ENCODE results near the gene PHF23.
A peak's percentile ranks its signal among the peaks of the same experiment; 100 is the strongest.

PHF23 gene

DNA sequence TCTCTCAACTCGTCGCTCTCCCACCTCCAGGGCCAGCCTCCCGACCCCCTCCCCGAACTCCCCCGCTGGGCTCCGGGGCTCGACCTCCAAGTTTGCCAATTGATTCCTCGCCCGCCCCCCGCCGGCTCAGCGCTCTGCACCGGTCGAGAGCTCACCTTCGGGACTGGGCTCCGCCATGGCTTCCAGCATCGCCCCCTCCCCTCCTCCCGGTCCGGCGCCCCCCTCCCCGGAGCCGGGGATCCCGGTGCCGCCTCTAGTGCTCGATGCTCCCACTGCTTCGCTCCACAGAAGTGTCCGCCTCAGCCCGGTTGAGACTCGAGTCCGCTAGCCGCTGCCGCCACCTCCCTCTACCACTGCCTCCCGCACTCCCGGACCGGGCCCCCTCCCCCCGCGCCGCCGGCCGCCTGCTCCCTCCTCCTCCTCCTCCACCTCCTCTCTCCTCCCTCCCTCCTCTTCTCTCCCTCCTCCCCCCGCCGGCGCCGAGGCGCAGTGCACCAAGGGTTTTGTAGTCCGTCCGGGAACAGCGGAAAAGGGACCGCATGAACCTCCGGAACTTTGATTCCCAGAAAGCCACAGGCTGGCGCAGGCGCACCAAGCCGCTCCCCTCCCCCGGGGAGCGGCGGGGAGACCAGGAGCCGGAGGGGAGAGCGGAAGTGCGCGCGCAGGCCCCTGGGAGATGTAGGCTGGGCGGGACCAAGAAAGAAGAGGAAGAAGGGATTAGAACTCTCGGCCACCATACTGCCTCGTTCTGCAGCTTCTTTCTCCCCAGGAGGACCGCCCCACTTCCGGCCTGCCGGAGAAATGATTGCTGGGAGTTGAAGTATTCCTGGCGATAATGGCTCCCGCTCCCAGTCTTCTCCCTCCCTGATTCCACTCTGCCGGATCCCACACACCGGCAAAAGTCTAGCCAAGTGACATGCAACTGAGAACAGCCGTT is at the start of gene PHF23:
Gene PHF23 (minus strand): TSS at position 367 of the 937 bp plus-strand sequence. CDS start 178 bp downstream, at position 189.
- DNase-seq (ENCODE audit: low spot score) = peak; percentile 100

DNA sequence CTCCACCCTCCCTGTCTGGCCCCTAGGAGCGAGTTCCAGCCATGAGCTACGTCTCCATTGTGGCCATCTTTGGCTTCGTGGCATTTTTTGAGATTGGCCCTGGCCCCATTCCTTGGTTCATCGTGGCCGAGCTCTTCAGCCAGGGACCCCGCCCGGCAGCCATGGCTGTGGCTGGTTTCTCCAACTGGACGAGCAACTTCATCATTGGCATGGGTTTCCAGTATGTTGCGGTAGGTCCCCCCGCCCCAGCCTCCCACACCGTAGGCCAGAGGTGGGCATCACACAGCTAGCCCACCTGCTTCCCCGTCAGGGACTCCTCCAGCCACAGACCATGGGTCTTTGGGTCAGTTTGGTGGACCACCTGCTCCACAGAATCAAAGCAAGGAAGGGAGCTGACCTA is 46.4 kb upstream of the PHF23 start:
- DNase-seq (ENCODE audit: low spot score) = no peak

DNA sequence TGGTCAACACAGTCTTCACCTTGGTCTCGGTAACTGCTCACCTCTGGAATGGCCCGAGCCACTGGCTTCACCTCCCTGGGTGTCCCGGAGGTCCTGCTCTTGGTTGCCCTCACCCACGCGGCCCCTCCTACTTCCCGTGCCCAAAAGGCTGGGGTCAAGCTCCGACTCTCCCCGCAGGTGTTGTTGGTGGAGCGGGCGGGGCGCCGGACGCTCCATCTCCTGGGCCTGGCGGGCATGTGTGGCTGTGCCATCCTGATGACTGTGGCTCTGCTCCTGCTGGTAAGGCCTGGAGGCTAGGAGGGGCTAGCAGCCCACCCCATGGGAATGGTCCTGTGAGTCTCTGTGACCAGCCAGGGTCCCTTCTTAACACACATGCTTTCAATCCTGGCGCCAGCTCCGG is 45.7 kb upstream of the PHF23 start:
- no peak for DNase-seq (ENCODE audit: low spot score)

DNA sequence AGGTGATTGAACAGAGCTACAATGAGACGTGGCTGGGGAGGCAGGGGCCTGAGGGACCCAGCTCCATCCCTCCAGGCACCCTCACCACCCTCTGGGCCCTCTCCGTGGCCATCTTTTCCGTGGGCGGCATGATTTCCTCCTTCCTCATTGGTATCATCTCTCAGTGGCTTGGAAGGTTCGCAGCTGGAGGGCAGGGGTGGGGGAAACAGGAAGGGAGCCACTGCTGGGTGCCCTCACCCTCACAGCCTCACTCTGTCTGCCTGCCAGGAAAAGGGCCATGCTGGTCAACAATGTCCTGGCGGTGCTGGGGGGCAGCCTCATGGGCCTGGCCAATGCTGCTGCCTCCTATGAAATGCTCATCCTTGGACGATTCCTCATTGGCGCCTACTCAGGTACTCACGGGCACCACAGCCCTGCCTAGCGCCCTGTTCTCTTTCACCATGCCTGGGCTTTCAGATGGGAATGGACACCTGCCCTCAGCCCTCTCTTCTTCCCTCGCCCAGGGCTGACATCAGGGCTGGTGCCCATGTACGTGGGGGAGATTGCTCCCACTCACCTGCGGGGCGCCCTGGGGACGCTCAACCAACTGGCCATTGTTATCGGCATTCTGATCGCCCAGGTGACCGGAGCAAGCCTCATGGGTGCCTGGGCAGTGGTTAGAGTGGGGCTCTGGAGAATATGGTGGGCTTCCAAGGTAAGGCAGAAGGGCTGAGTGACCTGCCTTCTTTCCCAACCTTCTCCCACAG is 44.4 kb upstream of the PHF23 start:
- DNase-seq (ENCODE audit: low spot score) = no peak

DNA sequence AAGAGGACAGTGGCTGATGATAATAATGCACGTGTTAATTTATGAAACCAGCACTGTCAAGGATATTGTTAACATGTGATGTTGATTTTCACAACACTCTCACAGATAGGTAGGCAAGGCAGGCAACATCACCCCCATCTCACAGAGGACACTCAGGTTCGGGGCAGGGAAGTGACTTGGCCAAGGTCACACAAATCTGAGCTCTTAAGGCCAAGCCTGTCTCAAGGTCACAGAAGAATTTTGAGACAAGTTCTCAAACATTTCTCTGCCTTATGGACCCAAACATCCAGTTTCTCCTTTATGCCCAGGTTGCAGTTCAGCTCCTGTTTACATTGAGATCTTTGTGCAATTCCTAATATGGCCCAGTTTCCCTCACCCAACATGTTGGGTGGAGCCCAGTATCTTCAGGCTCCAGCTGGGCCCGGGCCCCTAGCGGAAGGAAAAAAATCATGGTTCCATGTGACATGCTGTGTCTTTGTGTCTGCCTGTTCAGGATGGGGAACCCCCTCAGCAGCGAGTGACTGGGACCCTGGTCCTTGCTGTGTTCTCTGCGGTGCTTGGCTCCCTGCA is 43.6 kb upstream of the PHF23 start:
- no peak for DNase-seq (ENCODE audit: low spot score)

DNA sequence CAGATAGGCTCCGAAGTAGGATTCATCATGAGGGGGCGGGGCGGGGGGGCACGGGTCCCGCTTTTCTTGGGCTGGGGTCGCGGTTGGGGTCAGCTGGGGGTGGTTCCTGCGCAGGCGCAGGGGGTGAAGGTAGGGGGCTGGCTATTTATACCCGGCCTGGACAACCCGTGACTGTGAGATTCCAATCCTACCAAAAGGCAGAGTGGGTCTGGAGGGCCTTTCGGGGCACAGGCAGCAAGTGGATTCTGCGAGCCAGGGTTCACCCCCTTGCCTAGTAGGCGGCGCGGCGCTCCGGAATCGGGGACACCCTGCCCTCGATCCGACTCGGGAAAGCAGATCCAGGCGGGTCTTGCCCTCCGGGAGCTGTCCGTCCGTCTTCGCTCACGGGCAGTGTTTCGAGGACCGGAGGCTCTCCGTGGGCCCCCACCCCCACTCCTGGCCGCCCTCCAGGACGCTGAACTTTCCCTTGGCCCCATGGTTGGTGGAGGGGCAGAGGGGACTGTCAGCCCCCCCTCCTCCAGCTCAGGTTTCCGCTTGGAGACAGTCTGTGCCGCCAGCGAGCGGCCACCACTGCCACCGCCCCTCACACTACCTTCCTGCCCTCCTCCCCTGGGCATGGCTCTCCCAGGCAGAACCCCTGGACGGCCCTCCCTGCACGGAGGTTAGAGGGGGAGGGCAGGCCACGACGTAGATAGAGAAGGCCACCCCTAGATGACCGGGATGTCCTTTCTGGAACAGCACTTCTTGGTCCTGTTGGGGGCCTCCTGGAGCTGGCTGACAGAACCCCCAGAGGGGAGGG is 42.9 kb upstream of the PHF23 start:
- DNase-seq (ENCODE audit: low spot score) = no peak

DNA sequence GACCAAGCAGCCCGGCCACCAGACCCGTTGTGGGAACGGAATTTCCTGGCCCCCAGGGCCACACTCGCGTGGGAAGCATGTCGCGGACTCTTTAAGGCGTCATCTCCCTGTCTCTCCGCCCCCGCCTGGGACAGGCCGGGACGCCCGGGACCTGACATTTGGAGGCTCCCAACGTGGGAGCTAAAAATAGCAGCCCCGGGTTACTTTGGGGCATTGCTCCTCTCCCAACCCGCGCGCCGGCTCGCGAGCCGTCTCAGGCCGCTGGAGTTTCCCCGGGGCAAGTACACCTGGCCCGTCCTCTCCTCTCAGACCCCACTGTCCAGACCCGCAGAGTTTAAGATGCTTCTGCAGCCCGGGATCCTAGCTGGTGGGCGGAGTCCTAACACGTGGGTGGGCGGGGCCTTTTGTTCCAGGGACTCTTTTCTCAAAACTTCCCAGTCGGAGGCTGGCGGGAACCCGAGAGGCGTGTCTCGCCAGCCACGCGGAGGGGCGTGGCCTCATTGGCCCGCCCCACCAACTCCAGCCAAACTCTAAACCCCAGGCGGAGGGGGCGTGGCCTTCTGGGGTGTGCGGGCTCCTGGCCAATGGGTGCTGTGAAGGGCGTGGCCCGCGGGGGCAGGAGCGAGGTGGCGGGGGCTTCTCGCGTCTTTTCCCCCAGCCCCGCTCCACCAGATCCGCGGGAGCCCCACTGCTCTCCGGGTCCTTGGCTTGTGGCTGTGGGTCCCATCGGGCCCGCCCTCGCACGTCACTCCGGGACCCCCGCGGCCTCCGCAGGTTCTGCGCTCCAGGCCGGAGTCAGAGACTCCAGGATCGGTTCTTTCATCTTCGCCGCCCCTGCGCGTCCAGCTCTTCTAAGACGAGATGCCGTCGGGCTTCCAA is 42.1 kb upstream of the PHF23 start, which contains the start of gene SLC2A4:
Gene SLC2A4 (plus strand): TSS at position 645 of the 879 bp plus-strand sequence. CDS start 217 bp downstream, at position 862.
- peak; percentile 99 for DNase-seq (ENCODE audit: low spot score)

DNA sequence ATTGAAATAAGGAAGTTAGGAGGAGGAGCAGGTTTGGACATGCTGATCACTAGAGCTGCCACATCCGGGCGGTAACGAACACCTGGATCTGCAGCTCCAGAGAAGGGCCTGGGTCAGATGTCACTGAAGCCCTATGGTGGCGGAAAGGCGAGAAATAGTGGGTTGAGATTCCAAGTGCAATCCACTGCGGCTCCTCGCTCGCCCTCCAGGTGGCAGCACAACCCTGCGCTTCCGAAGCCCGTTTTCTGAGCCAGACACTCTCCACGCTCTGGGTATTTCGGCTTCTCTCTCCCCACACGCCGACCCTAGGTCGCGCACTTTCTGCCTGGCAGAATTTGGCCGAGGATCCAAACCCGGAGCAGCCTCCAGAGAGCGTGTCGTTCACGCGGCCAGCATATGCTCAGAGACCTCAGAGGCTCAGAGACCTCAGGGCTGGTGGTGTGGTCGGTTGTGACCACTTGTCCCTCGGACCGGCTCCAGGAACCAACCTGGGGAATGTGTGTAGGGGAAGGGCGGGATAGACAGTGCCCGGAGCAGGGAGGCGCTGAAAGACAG is 41.3 kb upstream of the PHF23 start:
- DNase-seq (ENCODE audit: low spot score) = peak; percentile 92

DNA sequence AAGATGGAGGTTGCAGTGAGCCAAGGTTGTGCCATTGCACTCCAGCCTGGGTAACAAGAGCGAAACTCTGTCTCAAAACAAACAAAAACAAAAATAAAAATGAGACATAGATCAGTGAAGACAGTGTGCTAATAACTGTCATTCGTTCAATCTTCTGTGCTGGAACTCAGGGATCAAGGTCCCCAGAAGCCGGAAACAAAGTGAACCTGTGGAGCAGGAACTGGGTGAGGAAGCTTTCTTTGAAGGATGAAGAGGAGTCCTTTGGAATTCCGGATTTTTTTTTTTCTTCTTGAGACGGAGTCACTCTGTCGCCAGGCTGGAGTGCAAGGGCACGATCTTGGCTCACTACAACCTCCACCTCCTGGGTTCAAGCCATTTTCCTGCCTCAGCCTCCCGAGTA is 40.2 kb upstream of the PHF23 start:
- no peak for DNase-seq (ENCODE audit: low spot score)

DNA sequence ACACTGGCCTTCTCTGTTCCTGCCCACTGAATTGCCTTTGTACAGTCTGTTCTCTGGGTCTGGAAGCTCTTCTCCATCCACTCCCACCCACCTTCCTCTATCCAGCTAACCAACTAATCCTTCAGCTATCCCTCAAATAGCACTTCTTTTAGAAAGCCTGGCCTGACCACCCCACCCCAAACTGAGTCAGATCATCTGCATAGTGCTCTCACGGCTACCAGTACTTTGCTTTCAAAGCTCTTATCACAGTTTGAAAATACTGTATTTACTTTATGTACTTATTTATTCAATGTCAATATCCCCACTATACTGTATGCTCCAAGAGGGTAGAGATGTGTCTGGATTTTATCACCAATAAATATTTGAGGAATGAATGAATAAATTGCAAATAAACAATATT is 27.5 kb upstream of the PHF23 start:
- no peak for DNase-seq (ENCODE audit: low spot score)

DNA sequence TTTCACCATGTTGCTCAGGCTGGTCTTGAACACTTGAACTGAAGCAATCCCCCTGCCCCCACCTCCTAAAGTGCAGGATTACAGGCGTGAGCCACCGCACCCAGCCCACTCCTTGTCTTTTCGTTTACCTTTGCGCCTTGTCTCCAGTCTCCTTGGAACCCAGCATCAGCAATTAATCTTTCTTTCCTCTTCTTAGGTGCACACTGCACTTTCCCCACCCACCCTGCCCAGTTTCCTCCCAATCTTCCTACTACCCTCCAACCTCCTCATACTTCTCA is 24.5 kb upstream of the PHF23 start:
- DNase-seq (ENCODE audit: low spot score) = no peak

DNA sequence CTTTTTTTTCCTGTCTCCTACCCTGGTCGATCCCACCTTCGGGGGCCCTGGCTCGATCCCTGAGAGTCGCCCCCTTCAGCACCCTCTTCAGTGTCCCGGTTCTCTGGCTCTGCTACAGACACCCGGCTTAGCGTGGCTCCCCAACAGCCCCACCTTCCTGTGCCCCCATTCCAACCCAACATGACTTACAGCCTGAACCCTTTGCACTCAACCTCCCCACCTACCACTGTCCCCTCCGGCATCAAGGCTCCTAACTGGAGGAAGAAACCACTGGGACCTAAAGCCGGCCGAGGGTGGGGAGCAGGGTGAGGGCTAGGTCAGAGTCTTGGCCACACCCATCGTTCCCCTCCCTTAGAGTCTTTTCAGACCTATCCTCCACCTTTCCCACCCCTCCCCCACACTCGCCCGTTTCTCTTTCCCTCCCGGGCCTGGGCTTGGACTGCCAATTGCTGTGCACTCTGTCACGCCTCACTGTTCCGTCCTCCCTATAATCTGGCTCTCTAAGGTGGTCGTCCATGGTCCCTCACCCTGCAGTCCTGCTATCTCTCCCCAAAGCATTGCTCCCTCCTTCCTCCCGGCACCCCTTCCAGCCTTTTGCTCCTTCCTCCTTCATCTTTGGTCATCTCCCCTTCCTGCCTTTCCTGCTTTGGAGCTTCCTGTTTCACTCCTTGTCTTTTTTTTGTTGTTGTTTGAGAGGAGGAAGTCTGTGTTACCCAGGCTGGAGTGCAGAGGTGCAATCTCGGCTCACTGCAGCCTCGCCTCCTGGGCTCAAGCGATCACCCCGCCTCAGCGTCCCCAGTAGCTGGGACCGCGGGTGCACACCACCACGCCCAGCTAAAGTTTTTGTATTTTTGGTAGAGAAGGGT is 23.9 kb upstream of the PHF23 start:
- no peak for DNase-seq (ENCODE audit: low spot score)

DNA sequence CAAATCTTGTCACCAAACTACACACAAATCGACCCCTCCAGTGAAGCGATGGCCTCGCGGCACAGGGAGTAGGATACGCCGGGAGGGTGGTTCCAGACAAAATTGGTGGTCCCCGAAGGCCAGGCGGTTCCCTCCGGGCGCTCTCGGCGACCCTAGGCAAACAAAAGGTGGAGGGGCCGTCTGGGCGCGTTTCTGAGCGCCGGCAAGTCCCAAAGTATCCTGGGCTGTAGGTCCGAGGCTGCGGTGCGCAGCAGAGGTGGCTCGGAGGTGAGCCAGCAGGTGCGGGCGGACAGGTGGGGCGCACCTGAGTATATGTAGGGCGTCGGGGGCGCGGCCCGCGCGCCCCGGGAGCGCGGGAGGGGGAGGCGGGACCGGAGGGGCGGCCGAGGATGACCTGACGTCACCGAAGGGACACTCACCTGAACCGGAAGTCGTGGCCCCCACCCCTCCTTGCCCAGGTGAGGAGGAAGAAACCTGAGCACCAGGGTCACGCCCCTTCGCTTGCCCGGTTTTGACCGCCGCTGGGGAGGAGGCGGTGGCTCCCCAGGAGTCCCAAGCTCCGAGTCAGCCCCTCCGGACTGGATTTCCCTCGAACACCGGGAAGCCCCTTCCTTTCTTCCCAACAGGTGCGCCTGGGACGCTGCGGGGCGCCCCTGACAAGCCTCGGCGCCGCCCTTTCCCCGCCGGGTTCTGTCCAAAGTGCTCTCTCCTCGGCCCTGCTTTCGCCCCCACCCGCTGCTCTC is 23.1 kb upstream of the PHF23 start, which contains the start of gene CLDN7:
Gene CLDN7 (minus strand): TSS at position 287 of the 743 bp plus-strand sequence. CDS start 435 bp downstream, outside the sequence.
- peak; percentile 73 for DNase-seq (ENCODE audit: low spot score)

DNA sequence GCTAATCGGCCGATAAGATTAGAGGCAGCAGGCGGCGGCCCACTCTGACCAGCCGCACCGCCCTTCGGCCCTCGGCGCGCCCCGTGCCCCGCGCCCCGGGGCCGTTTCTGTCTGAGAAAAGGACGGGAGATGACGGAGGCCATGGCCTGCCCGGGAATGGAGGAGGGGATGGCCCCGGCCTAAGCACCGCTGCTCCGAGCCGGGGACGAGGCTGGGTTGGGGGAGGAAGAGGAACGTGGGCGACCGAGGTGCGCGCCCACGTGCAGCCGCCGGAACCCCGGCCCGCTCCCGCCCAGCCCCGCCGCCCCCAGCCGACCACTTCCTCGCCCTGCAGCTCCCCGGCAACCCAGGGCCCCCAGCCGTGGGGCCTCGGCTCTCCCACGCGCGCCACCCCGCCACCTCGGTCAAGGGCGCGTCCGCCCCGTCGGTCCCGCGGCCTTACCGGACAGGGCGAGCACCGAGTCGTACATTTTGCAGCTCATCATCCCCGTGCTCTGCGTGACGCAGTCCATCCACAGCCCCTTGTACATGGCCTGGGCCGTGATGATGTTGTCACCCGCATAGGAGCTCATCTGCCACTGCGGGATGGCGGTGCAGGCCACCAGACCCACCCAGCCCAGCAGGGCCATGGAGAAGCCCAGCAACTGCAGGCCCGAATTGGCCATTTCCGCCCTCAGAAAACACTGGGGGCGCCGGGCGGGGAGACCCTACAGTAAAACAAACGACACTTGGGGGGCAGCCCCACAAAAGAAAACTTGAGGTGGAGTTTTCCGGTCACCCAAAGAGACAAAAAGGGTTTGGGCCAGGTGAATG is 22.3 kb upstream of the PHF23 start:
- DNase-seq (ENCODE audit: low spot score) = peak; percentile 55

DNA sequence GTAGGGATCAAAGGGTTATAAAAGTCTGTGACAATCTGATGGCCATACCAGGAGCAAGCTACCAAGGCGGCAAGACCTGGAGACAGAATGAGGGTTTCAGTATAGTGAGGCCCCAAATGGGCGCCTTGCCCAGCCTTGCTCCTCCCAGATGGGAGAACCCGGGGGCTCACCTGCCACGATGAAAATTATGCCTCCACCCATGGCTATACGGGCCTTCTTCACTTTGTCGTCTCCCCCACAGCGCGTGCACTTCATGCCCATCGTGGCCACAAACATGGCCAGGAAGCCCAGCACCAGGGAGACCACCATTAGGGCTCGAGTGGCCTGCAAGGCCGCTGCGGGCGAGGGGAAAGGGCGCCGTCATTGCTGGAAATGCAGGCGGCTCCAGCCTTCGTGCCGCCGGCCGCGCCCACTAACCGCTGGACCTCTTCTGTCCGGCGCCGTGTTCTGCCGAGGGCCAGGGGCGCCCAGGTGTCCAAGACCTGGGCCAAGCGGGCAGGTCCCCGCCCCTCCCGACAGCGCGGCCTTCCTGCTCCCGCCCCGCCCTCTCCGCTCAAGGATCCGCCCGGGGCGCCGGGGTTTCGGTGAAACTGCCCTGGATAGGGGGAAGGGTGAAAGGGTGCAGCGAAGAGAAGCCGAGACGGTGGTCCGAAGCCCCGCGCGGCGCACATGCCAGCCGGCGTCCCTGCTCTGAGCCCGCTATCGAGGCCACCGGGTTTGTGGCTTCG is 21.6 kb upstream of the PHF23 start:
- peak; percentile 82 for DNase-seq (ENCODE audit: low spot score)

DNA sequence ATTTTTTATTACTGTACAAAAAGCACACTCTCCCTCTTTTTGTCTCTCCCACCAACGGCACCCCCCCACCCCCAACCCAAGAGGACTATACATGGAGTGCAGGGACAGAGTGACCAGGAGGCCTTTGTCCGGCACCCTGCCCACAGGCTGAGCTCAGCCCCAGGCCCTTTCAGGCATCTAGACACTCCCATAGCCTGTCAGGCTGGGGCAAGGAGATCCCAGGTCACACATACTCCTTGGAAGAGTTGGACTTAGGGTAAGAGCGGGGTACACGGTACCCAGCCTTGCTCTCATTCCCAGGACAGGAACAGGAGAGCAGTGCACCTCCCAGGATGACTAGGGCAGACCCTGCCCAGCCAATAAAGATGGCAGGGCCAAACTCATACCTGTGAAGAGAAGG is 20.9 kb upstream of the PHF23 start:
- no peak for DNase-seq (ENCODE audit: low spot score)

DNA sequence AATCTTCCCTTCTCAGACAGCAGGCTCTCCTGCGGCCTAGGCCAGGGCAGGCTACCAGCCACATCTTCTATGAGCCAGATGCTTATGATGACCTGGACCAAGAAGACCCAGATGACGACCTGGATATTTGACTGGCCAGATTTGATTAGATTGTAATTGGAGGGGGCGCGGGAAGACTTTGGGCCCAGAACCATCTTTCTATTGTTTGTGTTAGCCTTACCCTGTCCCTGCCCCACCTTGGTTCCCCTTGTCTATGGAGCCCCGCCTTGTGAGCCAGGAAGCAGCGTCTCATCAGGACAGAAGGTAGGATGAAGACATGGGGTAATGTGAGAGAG is 20.3 kb upstream of the PHF23 start:
- no peak for DNase-seq (ENCODE audit: low spot score)

Measured in ecto neural progenitor cell (in vitro differentiated cells).